Neural cell (in vitro differentiated cells): Measurements from ENCODE around the gene CCN2.

Experiments used
- CTCF ChIP-seq: fragments of 450-650 bp; IDR thresholded peaks from 2 replicates; pipeline ENCODE4 v1.5.1; 2014; ENCODE audit warnings: antibody characterized with exemption, mild to moderate bottlenecking, moderate library complexity; ENCODE audit not compliant: poor library complexity, severe bottlenecking
- EP300 ChIP-seq: fragments of 450-650 bp; conservative IDR thresholded peaks from 2 replicates; pipeline ENCODE4 v1.6.1; 2014; ENCODE audit warnings: antibody characterized with exemption, mild to moderate bottlenecking, moderate library complexity; ENCODE audit not compliant: poor library complexity, severe bottlenecking
- EZH2 ChIP-seq: fragments of 200-600, 300-800 bp; shearing (Covaris generic), sonication (generic); IDR thresholded peaks from 2 replicates; pipeline ENCODE4 v1.6.1; 2014; ENCODE audit warnings: antibody characterized with exemption, low read length, borderline replicate concordance, mild to moderate bottlenecking; ENCODE audit not compliant: insufficient read depth, poor library complexity, severe bottlenecking
- POLR2AphosphoS5 ChIP-seq: IDR thresholded peaks from 2 replicates; pipeline ENCODE4 v1.6.1; 2012
- RAD21 ChIP-seq: fragments of 450-650 bp; conservative IDR thresholded peaks from 2 replicates; pipeline ENCODE4 v1.6.1; 2014; ENCODE audit warnings: antibody characterized with exemption, mild to moderate bottlenecking, moderate library complexity
- REST ChIP-seq: IDR thresholded peaks from 2 replicates; pipeline ENCODE4 v1.6.1; 2012; ENCODE audit warnings: borderline replicate concordance
- SMC3 ChIP-seq: fragments of 450-650 bp; conservative IDR thresholded peaks from 2 replicates; pipeline ENCODE4 v1.6.1; 2014; ENCODE audit warnings: antibody characterized with exemption, mild to moderate bottlenecking, moderate library complexity; ENCODE audit not compliant: poor library complexity
- TAF1 ChIP-seq: IDR thresholded peaks from 2 replicates; pipeline ENCODE4 v1.6.1; 2012; ENCODE audit warnings: low read depth

DNA sequence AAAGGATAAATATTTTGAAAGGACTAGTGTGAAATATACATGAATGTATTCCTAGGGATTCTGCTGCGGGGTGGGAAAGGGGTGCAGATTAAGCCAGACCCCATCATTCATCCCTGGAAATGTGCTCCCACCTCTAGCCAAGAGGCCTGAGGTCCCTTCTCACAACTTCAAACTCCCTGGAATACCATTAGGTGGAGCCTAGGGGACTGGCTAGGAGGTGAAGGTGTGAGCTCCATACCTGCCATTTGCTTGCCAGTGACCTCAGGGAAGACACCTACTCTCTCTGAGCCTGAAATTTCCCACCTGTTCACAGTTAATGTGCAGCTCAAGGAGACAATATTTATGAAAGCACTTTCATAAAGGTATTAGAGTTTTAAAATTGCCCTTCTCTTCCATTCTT lies 4.7 kb upstream of the CCN2 start:
- TF ChIP-seq CTCF (no peak), REST (no peak), POLR2AphosphoS5 (no peak), TAF1 (no peak), EZH2 (no peak), RAD21 (no peak), EP300 (no peak), SMC3 (no peak)
